ENCODE measurements around the gene C11orf71. TPM values are rescaled to one million over a fixed set of nuclear protein-coding genes. Genes with fewer than 3 reads are reported as not detected.

Gene C11orf71
- total RNA-seq, 2 donors from 2014 or later: 6.5 to 10.2 TPM

- H3K9me3 ChIP-seq: no peaks in the 10 kb centered on the region
Observed at GRCh38 chr11:114350022-114350421, 50.3 kb downstream of the C11orf71 start.

More at GRCh38 chr11:114350022-114350421, 50.3 kb downstream of the C11orf71 start:
- H3K27ac ChIP-seq: no peak overlapping the region
- no peaks in the 10 kb centered on the region for H3K4me1 ChIP-seq
- no peak for TF ChIP-seq CTCF (IDR thresholded peaks at IDR 0.05)
- no peaks in the 10 kb centered on the region for H3K27me3 ChIP-seq
- no peak overlapping the region for H3K4me3 ChIP-seq
- no peak for DNase-seq (ENCODE audit: low spot score)
- H3K36me3 ChIP-seq: no peaks in the 10 kb centered on the region

Other genes with a start within 250 kb of the C11orf71 start
- gene NNMT, start 104.1 kb downstream of the C11orf71 start, total RNA-seq: 100 to 1,000 TPM in 1 of 2 donors, 10 to 100 TPM in 1; 83.7 to 240 TPM
- 10 to 100 TPM; 12.1 to 13.2 TPM for gene RBM7, start 155 bp upstream of the C11orf71 start, total RNA-seq
- 100 to 1,000 TPM; 129 to 144 TPM for gene REXO2, start 39.0 kb upstream of the C11orf71 start, total RNA-seq
- gene NXPE1, start 159.4 kb upstream of the C11orf71 start, total RNA-seq: not detected
- not detected for gene NXPE4, start 195.3 kb upstream of the C11orf71 start, total RNA-seq